HG02759 (cell line): ENCODE data around the gene MATCAP1.
A peak's percentile ranks its signal among the peaks of the same experiment; 100 is the strongest.

Experiments
- ATAC-seq: cut with Tn5 transposase; IDR thresholded peaks from one replicate; pipeline ENCODE4 v1.9.1; 2021; ENCODE audit warnings: mild to moderate bottlenecking, moderate library complexity; ENCODE audit not compliant: unreplicated experiment

The MATCAP1 gene

DNA sequence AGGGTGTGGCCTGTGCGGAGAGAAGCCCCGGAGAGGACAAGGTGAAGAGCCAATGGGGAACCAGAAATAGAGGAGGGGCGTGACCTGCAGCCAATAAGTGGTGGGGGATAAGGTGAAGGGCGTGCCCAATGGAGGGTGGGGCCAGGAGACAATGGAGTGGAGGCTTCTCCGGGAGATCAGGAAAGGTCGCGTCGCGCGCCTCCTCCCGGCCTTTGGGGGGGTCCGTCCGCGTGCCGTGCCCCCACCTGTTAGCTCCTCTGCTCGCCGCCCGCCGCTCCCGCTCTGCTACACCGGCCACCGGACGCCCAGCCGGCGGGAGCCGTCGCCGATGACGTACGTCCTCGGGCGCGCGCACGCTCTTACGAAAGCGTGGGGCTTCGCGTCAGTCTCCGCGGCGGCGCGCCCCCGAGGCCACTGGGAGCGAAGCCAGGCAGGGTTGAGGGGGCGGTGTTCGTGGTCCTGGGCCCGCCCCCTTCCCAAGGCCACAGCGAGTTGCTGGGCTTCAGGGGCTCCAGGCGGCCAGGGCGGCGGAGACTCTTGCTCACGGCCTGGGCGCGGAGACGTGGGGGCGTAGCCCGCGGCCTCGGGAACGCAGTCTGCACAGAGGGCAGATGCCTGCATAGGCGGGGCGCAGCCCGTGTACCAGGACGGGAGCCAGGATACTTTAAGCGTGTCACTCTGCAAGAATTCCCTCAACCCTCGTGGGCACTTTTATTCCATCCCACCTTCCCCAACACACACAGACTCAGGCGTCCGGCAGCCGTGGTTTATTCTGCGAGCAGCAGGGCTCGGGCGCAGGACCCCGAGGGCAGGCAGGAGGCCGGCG, at the start of gene MATCAP1:
Gene MATCAP1 (minus strand): TSS at position 337 of the 826 bp plus-strand sequence. CDS start 3,353 bp downstream, outside the sequence.
- peak; percentile 92 for ATAC-seq

DNA sequence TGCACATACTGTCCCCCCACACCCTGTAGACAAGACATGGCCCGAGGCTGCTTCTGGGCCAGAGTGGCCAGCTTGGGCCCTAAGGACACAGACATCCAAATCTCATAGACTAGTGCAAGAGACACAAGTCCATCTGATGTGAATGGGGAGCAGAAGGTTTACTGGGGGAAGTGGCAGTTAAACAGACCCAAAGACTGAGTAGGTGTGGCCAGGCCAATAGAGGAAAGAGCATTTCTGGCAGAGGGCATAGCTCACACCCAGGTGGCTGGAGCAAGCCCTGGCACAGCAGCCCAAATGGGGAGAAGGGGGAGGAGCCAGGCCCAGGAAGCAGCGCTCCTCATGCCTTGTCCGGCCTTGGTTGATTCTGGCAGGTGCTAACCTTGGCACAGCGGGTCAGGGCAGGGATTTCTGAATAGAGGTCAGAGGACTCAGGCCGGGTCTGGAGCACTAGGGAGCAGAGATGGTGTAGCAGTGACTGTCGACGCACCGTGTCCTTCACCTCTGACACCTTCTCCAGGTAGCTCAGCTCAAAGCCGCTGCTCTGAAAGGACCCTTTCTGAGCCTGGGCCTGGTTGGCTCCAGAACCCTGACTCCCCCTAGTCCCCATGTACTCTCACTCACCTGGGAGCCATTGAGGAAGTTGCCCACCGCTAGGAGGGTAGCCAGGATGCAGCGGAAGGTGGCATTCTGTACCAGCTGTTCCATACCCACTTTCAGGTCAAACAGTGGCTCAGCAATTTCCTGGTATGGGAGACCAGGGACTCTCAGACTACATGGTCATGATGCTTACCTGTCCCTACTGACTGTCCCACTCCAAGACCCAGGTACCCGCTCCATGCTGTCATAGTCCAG, 47.3 kb upstream of the MATCAP1 start:
- ATAC-seq, result no peak

DNA sequence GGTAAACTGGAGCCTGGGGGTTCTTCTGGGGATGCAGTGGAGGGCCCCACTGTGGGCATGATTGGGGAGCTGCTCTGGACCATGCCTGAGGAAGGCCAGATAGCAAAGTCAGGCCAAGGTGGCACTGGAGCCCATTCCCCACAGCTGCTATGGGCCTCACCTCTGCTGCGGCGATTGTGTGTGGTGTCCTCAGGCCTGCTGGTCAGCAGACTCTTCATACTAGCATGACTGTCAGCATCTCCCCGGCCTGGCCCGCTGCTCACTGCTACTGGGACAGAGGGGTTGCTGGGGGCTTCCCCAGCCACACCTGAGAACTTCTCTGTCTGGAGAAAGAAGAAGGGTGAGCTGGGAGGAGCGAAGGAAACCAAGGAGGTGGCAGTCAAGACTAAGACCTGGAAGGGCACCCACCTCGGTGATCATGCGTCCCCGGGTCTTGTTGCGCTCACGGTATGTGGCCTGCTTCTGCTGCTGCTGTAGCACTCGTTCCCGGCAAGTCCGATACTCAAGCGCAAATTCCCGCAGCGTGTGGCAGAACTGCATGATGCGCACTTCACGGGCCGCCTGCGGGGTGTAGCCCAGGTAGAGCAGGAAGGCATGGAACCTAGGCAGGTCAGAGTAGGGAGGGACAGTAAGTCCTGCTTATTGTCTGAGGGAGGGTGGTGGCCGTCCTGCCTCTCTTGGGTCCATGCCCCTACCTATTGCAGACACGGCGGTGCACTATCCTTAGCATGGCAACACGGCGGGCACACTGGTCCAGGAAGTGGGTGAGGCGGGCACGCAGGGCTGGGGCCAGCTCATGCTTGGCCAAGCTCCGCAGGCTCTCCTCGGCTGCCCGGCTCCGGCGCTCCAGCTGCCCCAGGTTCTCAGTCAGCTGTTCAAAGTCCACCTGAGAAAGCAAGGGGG, 46.4 kb upstream of the MATCAP1 start:
- no peak for ATAC-seq

DNA sequence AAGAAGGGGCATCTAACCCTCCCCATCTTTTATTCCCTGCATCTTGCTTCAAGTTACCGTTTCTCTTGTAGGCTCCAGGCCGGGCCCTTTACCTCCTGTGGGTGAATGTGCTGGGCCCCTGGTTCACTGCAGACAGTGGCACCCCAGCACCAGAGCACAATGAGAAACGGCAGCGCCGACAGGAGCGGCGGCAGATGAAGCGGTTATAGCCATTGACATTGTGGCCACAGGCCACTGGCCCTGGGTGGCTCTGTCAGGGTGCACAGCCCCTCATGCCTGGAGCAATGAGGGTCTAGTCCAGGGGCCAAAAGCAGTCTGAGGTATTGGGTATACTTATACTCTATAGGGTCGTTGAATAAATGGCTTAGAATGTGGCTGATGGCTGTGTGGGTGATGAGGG, 45.1 kb upstream of the MATCAP1 start:
- ATAC-seq, result no peak

DNA sequence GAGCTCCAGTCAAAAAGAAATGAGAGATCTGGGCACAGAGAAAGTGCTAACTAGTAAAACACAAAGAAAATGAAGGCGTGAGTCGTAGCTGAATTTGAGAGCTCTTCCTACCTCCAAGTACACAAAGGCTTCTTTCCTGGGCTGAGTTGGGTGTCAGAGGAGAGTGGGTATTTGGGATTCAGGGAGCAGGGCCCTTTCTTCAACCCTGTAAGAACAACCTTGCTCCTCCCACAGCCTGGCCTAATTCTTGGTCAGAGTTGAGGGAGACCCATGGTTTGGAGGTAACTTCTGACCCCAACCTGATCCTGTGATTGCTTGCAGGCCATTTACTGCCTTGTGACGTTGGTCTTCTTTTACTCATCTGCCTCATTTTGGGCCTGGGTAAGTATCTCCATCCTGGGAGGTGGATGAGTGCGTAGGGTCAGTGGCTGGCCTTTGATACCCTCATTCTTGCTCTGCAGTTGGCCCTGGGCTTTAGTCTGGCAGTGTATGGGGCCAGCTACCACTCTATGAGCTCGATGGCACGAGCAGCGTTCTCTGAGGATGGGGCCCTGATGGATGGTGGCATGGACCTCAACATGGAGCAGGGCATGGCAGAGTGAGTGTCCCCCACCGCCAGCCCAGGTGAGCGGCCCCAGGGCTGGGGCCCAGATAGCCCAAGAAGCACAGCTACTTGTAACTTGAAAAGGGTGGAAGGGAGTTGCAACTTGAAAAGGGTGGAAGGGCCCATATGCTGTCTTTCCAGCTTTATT, 44.4 kb upstream of the MATCAP1 start:
- ATAC-seq, result no peak

DNA sequence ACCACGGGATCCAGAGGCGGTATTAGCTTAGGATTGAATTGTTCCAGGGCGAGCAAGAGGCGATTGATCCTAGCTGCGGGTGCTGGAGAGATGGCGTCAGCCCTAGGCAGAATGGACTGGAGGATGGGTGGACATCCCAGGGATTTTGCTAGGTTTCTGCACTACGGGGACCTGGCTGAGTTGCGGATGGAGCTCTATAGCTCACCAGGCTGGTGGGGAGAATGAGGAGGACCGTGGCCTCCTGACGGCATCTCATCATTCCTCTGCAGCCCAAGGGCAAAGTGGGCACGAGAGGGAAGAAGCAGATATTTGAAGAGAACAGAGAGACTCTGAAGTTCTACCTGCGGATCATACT, 43.8 kb upstream of the MATCAP1 start:
- ATAC-seq, result no peak

DNA sequence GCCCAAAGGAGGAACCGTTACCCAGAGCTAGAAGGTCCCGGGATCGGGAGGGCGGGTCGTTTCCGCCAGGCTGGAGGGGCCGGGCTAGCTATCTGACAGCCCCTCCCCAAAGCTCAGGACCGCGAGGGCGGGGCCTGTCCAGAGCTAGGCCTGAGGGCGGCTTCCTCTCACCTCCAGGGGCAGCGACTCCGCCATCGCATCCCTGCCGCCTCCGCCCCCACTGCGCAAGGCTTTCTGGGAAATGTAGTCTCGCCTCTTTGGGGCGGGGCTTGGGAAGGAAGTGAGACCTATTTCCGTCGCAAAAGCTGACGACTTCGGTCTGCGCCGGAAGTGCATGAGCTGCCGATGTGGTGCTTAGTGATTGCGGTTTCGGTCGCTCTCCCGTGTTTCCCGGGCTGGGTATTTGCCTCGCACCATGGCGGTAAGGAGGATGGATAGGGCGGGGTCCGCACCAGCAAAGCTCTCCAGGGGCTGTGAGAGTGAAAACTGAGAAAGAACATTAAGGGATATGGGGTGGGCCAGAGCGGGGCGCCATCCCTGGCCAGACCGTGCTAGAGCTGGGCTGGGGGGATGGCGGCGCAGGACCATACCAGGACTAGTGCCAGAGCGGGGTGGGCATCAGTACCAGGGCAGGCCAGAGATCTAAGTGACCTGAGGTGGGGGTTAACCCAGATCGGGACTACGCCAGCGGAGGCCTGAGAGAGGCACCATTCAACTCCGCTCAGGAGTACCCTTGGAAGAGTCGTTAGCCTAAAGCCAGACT, 43.2 kb upstream of the MATCAP1 start, which contains the start of gene TMEM208:
Gene TMEM208 (plus strand): TSS at position 327 of the 763 bp plus-strand sequence. CDS start 89 bp downstream, at position 416.
- peak; percentile 97 for ATAC-seq

DNA sequence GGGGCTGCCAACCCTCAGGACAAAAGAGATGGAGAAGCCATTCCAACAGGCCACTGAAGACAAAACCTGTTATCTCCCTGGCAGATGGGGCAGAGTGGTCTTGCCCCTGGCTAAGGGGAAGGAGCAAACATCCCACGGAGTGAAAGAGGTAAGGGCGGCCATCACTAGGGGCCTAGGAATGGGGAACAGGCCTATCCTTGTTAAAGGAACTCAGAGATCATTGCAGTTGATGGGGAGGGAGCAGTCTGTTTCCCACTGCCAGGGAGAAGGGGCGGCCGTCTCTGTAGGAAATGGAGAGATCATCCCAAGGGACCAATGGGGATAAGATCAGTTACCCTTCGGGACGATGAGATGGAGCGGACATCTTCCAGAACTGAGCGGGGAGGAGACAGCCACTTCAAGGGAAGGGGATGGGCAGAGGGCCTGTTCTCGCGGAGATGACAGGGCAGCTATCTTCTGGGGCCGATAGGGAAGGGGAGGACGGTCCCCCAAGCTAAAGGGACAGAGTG, 42.6 kb upstream of the MATCAP1 start:
- ATAC-seq, result no peak

DNA sequence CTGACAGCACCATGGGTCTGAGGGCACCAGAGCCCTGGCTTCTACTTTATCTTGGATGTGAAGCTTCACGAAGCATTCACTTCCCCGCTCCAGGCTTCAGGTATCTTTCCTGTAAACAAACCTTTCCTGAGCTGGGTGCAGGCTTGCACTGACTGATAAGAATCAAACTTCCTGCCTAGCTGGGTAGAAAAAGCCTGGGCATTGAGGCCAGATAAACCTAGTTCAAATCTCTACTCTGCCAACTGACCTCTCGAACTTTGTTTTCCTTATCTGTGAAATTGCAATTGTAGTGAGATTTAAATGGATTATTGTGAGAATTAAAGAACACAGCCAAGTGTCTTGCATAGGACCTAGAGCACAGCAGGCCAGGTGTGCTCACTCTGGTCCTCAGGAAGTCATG, 40.2 kb upstream of the MATCAP1 start:
- ATAC-seq, result no peak

DNA sequence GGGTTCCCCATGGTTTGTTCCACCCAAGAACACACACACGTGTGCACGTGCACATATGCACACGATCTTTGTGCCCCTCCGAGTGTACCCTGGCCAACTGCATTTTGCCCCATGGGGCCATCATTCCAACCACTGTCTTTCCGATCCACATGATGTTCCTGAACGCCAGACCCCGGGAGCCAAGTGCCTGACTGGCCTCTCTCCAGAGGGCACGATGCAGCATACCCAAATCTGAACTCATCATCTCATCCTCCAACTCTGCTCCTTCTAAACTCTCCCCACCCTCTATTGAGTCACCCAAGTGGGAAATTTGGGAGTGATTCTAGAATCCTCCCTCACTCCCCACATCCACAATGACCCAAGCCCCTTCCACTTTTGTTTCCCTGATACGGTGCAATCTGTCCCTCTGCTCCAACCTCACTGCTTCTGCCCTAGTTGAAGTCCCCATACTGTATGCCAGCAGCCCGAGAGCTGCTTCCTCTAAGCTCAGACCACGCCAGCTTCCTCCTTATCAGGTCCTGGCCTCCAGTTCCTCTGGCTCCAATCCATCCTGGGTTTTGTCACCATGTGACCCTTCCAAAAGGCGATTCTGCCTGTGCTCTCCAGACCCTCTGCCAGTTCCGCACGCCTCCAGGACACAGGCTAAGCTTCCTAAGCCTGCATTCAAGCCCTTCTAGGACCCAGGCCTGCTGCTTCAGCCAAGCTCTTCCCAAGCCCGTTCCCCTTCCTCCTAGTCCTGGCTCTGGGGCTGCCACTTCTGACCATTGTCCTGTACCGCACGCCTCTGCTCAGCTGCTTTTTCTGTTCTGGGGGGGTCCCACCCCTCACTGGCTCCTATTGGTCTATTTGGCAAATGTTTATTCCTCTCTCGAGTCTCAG, 33.1 kb upstream of the MATCAP1 start:
- no peak for ATAC-seq

DNA sequence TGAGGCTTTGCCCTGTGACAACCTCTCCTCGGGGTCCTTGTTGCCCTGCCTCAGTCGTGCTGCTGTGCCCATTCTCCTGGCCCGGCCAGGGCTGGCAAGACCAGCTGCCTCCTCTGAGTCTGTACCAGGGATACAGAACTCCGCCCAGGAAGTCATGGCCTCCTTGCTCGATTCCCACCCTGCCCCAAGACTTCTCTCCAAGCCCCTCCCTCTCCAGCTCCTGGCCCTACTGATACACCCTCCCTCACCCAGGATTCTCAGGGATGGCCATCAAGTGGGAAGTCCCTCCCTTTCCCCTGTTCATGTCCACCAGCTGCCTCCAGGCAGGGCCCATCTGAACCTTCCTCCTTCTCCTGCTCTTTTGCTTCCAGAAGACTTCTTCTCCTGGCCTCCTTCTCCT, 31.9 kb upstream of the MATCAP1 start:
- ATAC-seq, result no peak

DNA sequence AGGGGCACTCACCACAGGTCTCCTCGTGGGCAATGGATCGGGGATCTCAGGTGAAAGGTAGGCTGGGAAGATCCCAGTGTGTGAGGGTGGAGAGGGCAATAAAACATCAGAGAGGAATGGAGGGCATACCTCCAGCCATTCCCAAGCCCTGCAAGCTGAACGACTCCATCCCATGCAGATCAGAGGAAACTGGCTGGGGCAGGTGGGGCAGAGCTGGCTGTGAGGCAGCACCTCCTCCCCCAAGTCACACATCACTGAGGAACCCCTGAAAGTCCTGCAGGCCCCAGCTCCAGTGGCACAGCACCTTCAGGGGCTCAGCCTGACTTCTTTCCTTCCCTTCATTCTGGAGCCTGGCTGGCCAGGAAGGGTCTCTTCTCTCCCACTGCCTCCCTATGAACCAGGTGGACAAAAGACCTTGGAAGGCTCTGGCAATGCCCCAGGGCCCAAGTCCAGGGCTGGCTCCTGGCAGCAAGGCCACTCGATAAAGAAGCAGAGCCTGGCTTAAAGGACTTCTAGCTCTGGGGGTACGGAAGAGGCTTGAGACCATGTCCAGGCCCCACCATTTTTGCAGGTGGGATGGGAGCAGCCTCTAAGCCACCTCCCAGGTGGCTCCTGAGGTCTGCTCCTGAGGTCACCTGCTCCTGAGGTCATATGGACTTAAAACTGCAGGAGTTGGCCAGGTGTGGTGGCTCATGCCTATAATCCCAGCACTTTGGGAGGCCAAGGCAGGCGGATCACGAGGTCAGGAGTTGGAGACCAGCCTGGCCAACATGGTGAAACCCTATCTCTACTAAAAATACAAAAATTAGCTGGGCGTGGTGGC, 29.6 kb upstream of the MATCAP1 start:
- no peak for ATAC-seq

DNA sequence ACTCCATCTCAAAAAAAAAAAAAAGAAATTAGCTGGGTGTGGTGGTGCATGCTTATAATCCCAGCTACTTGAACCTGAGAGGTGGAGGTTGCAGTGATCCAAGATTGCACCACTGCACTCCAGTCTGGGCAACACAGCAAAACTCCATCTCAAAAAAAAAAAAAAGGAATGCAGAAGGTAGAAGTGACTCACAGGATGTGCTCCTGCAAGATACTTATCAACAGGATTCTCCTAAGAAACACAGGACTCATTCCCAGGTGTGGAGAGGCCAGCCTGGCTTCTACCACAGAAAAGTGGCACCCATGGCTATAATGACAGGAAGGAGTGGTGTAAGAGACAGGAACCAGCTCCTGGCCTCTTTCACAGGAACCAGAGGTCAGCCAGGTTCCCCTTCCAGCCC, 29.0 kb upstream of the MATCAP1 start:
- ATAC-seq, result no peak

DNA sequence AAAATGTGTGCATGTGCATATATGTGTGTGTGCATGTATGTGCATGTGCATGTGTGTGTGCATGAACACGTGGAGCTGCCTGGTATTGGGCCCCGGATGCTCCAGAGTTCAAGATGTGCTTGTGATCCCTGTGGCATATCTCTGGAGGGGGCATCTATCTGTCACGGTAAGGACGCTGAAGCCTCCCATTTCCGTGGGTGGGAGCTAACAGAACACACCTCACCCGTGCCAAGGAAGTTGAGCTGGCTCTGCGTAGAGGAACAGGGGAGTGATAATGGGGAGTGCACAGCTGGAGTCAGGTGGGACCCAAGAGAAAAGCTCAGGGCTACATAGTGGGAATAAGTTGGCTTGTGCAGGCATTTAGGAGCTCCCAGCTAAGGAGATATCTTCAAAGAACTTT, 27.9 kb upstream of the MATCAP1 start:
- ATAC-seq, result no peak

DNA sequence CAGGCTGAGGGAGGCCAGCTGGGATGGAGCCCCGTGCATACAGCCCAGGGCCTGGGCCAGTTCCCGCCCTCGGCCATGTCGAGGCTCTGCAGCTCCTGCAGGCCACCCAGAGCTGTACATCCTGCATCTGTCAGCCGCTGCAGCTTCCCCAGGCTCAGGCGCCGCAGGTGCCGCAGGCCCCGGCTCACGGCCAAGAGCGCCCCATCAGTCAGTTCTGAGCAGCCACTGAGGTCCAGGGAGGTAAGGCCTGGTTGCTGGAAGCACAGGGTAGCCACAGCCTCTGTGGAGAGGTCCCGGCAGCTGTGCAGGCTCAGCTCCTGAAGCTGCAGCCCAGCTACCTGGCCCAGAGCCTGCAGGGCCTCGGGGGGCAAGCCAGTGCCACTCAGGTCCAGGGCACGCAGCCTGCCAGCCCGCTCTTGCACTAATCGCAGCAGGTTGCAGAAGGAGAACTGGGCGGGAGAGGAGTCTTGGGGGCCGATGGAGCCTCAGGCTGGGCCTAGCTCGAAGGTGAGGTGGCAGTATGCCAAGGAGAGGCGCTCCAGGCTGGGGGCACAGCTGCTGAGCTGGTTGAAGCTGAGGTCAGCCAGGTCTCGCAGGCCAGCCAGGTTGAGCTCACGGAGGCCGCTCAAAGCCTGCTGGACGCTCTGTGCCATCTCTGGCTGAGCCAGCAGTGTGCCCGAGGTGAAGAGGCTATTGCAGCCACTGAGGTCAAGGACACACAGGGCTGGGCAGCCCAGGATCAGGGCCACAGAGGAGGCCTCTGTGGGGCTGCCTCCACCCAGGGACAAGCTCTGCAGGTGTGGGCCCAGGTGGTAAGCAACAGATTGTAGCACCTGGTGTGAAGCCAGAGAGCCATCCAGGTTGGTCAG, 26.5 kb upstream of the MATCAP1 start:
- no peak for ATAC-seq

DNA sequence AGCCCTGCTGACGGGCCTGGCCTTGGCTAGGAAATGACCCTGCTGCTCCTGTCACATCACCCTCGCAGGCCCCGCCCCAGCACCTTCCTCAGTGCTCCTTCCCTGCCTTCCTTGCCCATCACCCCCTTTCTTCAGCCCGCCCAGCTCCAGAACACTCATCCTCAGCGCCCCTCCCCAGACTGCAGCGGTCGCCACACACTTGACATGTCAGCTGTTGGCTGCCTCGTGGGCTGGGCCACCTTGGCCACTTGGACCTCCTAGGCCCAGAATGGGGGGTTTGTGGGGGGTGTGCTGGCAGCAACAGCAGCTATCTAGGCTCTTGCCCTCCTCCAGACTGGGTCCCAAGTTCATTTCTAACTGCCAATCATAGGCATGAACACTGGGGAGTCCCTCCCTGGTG, 25.8 kb upstream of the MATCAP1 start:
- no peak for ATAC-seq
